Activated naive CD8-positive, alpha-beta T cell (primary cell): ENCODE data around the gene SIPA1L3.

Source experiments
- H3K27ac Mint-ChIP-seq: one replicate; pipeline ENCODE4 v1.8.0; 2021; ENCODE audit warnings: mixed read lengths
- H3K27me3 Mint-ChIP-seq: one replicate; pipeline ENCODE4 v1.8.0; 2021; ENCODE audit warnings: mixed read lengths
- H3K36me3 Mint-ChIP-seq: one replicate; pipeline ENCODE4 v1.8.0; 2021; ENCODE audit warnings: mixed read lengths
- H3K4me1 Mint-ChIP-seq: one replicate; pipeline ENCODE4 v1.8.0; 2021; ENCODE audit warnings: low read depth, mixed read lengths
- H3K4me3 Mint-ChIP-seq: one replicate; pipeline ENCODE4 v1.8.0; 2021; ENCODE audit warnings: mild to moderate bottlenecking, mixed read lengths
- H3K9me3 Mint-ChIP-seq: one replicate; pipeline ENCODE4 v1.8.0; 2021; ENCODE audit warnings: low read depth, mixed read lengths

SIPA1L3 gene

GRCh38 chr19:38206006-38206745 lies 299.2 kb downstream of the SIPA1L3 start:
- peaks cover 10% of the 10 kb centered on the region for H3K4me1 Mint-ChIP-seq
- no peak overlapping the region for H3K4me3 Mint-ChIP-seq
- no peak overlapping the region for H3K27ac Mint-ChIP-seq
- peaks cover 9% of the 10 kb centered on the region for H3K27me3 Mint-ChIP-seq
- H3K36me3 Mint-ChIP-seq: peaks cover 9% of the 10 kb centered on the region
- no peaks in the 10 kb centered on the region for H3K9me3 Mint-ChIP-seq

GRCh38 chr19:38206928-38207327 lies 299.9 kb downstream of the SIPA1L3 start:
- no peak overlapping the region for H3K4me3 Mint-ChIP-seq
- H3K4me1 Mint-ChIP-seq: peaks cover 11% of the 10 kb centered on the region
- no peaks in the 10 kb centered on the region for H3K9me3 Mint-ChIP-seq
- no peak overlapping the region for H3K27ac Mint-ChIP-seq
- H3K36me3 Mint-ChIP-seq: peaks cover 7% of the 10 kb centered on the region
- H3K27me3 Mint-ChIP-seq: peaks cover 9% of the 10 kb centered on the region

- H3K4me3 Mint-ChIP-seq: no peak overlapping the region
- peaks cover 6% of the 10 kb centered on the region for H3K36me3 Mint-ChIP-seq
- H3K9me3 Mint-ChIP-seq: no peaks in the 10 kb centered on the region
- peaks cover 11% of the 10 kb centered on the region for H3K4me1 Mint-ChIP-seq
- H3K27me3 Mint-ChIP-seq: peaks cover 9% of the 10 kb centered on the region
- no peak overlapping the region for H3K27ac Mint-ChIP-seq
Measured at GRCh38 chr19:38207543-38207942, 300.5 kb downstream of the SIPA1L3 start.

GRCh38 chr19:38208571-38208970 lies 301.6 kb downstream of the SIPA1L3 start:
- H3K4me1 Mint-ChIP-seq: peaks cover 14% of the 10 kb centered on the region
- H3K9me3 Mint-ChIP-seq: no peaks in the 10 kb centered on the region
- H3K27me3 Mint-ChIP-seq: peaks cover 12% of the 10 kb centered on the region
- H3K4me3 Mint-ChIP-seq: no peak overlapping the region
- peaks cover 2% of the 10 kb centered on the region for H3K36me3 Mint-ChIP-seq
- no peak overlapping the region for H3K27ac Mint-ChIP-seq

- H3K9me3 Mint-ChIP-seq: no peaks in the 10 kb centered on the region
- H3K4me1 Mint-ChIP-seq: peaks cover 20% of the 10 kb centered on the region
- peaks cover 2% of the 10 kb centered on the region for H3K36me3 Mint-ChIP-seq
- H3K27me3 Mint-ChIP-seq: peaks cover 16% of the 10 kb centered on the region
- H3K4me3 Mint-ChIP-seq: no peak overlapping the region
- no peak overlapping the region for H3K27ac Mint-ChIP-seq
Measured at GRCh38 chr19:38209152-38209551, 302.1 kb downstream of the SIPA1L3 start.

- peaks cover 24% of the 10 kb centered on the region for H3K4me1 Mint-ChIP-seq
- no peak overlapping the region for H3K27ac Mint-ChIP-seq
- no peaks in the 10 kb centered on the region for H3K9me3 Mint-ChIP-seq
- peaks cover 1% of the 10 kb centered on the region for H3K36me3 Mint-ChIP-seq
- H3K27me3 Mint-ChIP-seq: peaks cover 18% of the 10 kb centered on the region
- H3K4me3 Mint-ChIP-seq: no peak overlapping the region
Measured at GRCh38 chr19:38209671-38210457, 302.9 kb downstream of the SIPA1L3 start.

- no peaks in the 10 kb centered on the region for H3K9me3 Mint-ChIP-seq
- no peak overlapping the region for H3K27ac Mint-ChIP-seq
- H3K4me3 Mint-ChIP-seq: peak overlapping the region; percentile 13
- H3K4me1 Mint-ChIP-seq: peaks cover 24% of the 10 kb centered on the region
- peaks cover 18% of the 10 kb centered on the region for H3K27me3 Mint-ChIP-seq
- H3K36me3 Mint-ChIP-seq: no peaks in the 10 kb centered on the region
Measured at GRCh38 chr19:38210458-38210987, 303.5 kb downstream of the SIPA1L3 start.

- Mint-ChIP-seq H3K4me3 (peak overlapping the region; percentile 13), H3K27ac (no peak overlapping the region), H3K36me3 (no peaks in the 10 kb centered on the region), H3K9me3 (no peaks in the 10 kb centered on the region), H3K4me1 (peaks cover 24% of the 10 kb centered on the region), H3K27me3 (peaks cover 21% of the 10 kb centered on the region)
Measured at GRCh38 chr19:38211151-38211591, 304.2 kb downstream of the SIPA1L3 start.

GRCh38 chr19:38211766-38212165 lies 304.8 kb downstream of the SIPA1L3 start:
- H3K4me3 Mint-ChIP-seq: no peak overlapping the region
- peaks cover 21% of the 10 kb centered on the region for H3K27me3 Mint-ChIP-seq
- no peaks in the 10 kb centered on the region for H3K36me3 Mint-ChIP-seq
- H3K9me3 Mint-ChIP-seq: no peaks in the 10 kb centered on the region
- H3K4me1 Mint-ChIP-seq: peaks cover 24% of the 10 kb centered on the region
- no peak overlapping the region for H3K27ac Mint-ChIP-seq

- H3K27me3 Mint-ChIP-seq: peaks cover 25% of the 10 kb centered on the region
- peaks cover 24% of the 10 kb centered on the region for H3K4me1 Mint-ChIP-seq
- H3K36me3 Mint-ChIP-seq: no peaks in the 10 kb centered on the region
- no peaks in the 10 kb centered on the region for H3K9me3 Mint-ChIP-seq
- H3K27ac Mint-ChIP-seq: no peak overlapping the region
- H3K4me3 Mint-ChIP-seq: no peak overlapping the region
Measured at GRCh38 chr19:38213469-38213868, 306.5 kb downstream of the SIPA1L3 start.

GRCh38 chr19:38213911-38214625 lies 307.1 kb downstream of the SIPA1L3 start:
- H3K4me1 Mint-ChIP-seq: peaks cover 24% of the 10 kb centered on the region
- peak overlapping the region; percentile 87 for H3K27ac Mint-ChIP-seq
- peaks cover 26% of the 10 kb centered on the region for H3K27me3 Mint-ChIP-seq
- no peaks in the 10 kb centered on the region for H3K36me3 Mint-ChIP-seq
- no peaks in the 10 kb centered on the region for H3K9me3 Mint-ChIP-seq
- H3K4me3 Mint-ChIP-seq: peak overlapping the region; percentile 56

GRCh38 chr19:38216785-38217641 lies 310.0 kb downstream of the SIPA1L3 start:
- H3K27ac Mint-ChIP-seq: no peak overlapping the region
- peaks cover 27% of the 10 kb centered on the region for H3K27me3 Mint-ChIP-seq
- H3K4me1 Mint-ChIP-seq: peaks cover 13% of the 10 kb centered on the region
- H3K4me3 Mint-ChIP-seq: no peak overlapping the region
- no peaks in the 10 kb centered on the region for H3K36me3 Mint-ChIP-seq
- no peaks in the 10 kb centered on the region for H3K9me3 Mint-ChIP-seq

GRCh38 chr19:38218204-38218603 lies 311.2 kb downstream of the SIPA1L3 start:
- Mint-ChIP-seq H3K4me1 (peaks cover 17% of the 10 kb centered on the region), H3K27ac (no peak overlapping the region), H3K36me3 (no peaks in the 10 kb centered on the region), H3K27me3 (peaks cover 30% of the 10 kb centered on the region), H3K4me3 (no peak overlapping the region), H3K9me3 (no peaks in the 10 kb centered on the region)

- no peaks in the 10 kb centered on the region for H3K36me3 Mint-ChIP-seq
- no peaks in the 10 kb centered on the region for H3K9me3 Mint-ChIP-seq
- H3K27ac Mint-ChIP-seq: no peak overlapping the region
- H3K4me1 Mint-ChIP-seq: peaks cover 14% of the 10 kb centered on the region
- H3K4me3 Mint-ChIP-seq: no peak overlapping the region
- H3K27me3 Mint-ChIP-seq: peaks cover 27% of the 10 kb centered on the region
Measured at GRCh38 chr19:38219221-38219620, 312.2 kb downstream of the SIPA1L3 start.
